AG09319 (cell line): Measurements from ENCODE around the gene UTRN.

Source experiments
- DNase-seq: peaks from one replicate; pipeline ENCODE4 v3.0.0-alpha.2; 2010; ENCODE audit warnings: low read depth; ENCODE audit errors: extremely low read depth
- TF ChIP-seq, protein P1 (sequence below): IDR thresholded peaks from 2 replicates; pipeline ENCODE4 v1.5.1; 2011; ENCODE audit warnings: low read depth, mild to moderate bottlenecking, inconsistent platforms, low read length, moderate library complexity

UTRN gene

DNA sequence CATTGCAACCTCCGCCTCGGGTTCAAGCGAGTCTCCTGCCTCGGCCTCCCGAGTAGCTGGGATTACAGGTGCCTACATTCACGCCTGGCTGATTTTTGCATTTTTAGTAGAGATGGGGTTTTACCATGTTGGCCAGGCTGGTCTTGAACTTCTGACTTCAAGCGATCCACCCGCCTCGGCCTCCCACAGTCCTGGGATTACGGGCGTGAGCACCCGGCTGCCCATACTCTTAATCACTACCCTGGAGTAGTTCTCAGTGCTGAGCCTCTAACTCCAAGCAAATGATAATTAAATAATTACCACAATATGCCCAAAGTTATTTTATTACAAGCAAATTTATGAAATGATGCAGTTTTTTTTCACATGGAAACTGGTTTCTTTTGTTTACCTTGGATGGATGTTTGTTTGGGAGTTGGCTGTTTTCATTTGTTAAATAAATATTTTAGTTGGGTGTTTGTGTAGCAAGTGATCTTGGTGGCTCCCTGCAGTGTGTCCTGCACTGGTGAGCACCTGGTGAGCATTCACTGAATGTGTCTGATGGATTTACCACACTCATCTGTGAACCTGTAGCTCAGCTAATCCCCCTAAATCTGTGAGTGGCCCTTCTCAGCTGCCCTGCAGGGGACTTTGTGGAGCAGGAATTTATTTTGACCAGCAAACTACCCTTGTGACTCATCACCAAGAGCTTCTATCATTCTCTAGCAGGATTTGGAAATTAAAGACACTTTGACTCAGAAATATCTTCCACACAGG, 36.9 kb downstream of the UTRN start:
- TF ChIP-seq, protein P1, sequence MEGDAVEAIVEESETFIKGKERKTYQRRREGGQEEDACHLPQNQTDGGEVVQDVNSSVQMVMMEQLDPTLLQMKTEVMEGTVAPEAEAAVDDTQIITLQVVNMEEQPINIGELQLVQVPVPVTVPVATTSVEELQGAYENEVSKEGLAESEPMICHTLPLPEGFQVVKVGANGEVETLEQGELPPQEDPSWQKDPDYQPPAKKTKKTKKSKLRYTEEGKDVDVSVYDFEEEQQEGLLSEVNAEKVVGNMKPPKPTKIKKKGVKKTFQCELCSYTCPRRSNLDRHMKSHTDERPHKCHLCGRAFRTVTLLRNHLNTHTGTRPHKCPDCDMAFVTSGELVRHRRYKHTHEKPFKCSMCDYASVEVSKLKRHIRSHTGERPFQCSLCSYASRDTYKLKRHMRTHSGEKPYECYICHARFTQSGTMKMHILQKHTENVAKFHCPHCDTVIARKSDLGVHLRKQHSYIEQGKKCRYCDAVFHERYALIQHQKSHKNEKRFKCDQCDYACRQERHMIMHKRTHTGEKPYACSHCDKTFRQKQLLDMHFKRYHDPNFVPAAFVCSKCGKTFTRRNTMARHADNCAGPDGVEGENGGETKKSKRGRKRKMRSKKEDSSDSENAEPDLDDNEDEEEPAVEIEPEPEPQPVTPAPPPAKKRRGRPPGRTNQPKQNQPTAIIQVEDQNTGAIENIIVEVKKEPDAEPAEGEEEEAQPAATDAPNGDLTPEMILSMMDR, result no peak; the same call in none of the 2 replicates
- DNase-seq, result peak; percentile 27

DNA sequence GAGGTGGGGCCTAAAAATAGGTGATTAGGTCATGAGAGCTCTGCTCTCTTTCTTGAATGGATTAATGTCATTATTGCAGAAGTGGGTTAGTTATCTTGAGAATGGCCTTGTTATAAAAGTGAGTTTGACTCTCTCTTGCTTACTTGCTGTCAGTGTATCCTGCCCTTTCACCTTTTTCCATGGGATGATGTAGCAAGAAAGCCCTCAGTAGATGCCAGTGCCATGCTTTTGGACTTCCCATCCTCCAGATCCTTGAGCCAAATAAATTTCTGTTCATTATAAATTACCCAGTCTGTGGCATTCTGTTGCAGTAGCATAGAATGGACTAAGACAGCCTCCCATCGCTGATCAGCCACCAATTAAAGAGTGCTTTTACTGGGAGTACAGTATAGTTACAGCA, 40.1 kb downstream of the UTRN start:
- TF ChIP-seq, protein P1, result no peak
- DNase-seq, result no peak

DNA sequence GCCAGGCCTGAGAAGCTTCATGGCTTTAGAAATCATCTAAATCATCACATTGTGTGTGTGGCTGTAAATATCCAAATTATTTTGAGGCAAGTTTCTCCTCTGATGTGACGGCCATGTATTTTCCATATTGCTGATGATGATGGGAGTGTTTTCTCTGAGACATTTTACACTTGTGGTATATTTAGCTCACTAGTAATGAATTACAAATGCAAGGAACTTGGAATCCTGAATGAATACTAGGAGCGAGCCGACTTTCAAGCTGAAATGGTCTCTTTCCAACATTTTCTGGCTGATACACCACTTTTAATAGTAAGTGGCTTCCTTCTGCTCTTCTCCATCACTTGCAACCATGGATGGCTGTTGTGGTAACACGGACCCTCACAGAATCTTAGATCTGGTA, 41.3 kb downstream of the UTRN start:
- TF ChIP-seq, protein P1, result no peak
- no peak for DNase-seq

DNA sequence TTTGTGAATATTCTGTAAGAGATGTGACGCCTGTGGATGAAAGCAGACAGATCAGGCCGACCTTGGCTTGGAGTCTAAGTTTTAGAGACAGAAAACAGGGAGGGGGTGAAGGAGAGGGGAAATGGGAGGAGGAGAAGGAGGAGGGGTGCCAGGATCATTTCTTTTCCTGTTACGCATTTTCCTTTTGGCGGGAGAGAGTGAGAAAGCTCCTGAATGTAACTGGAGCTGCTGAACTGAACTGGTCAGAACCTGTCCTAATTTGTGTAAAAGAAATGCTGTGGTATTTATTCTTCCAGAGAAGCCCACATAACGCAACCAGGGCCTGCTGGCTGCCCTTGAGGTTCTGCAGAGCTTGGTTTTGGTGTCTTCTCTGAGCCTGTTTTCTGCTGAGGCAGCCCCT, 41.9 kb downstream of the UTRN start:
- TF ChIP-seq, protein P1, result no peak
- no peak for DNase-seq

DNA sequence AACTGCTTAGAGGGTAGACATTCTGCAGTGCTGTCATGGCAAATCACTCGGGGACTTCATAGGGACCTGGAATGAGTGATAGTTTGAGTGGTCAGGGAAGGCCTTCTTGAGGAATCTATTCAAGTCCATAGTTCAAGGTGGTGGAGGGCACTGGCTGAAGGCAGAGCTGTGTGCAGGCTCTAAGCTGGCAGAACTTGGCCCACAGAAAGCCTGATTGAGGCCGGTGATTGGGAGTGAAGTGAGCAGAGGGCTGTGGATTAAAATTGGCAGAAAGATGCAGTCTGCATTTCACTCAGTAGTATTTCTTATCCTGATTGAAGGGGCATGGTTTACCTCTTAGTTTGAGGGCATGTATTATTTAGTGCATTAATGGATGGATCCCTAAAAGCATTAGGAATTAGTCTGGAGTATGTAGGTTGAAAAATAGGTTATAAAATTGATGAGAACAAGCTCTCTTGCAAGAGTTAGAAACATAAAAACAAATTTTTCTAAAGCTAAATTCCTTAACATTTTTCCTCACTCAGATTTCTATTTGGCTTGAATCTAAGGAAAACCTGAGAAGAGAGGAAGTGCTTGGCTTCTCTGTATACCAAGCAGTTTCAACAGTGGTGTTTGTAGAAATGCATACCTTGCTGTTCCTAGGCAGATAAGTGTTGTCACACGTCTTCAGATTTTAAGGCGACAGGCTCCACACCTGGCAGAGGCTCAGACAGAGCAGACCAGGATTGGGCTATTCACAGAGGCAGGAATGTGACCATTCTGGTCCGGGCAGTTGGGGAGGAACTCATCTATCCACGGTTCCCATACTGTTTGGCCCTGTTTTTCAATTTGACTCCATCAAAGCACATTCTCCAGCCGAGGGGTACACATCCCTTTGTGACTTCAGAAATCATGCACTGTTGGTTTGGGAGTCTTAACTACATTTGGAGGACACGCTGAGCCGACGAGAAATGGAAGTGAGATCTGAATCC, 45.2 kb downstream of the UTRN start:
- DNase-seq, result no peak
- TF ChIP-seq, protein P1, result no peak

DNA sequence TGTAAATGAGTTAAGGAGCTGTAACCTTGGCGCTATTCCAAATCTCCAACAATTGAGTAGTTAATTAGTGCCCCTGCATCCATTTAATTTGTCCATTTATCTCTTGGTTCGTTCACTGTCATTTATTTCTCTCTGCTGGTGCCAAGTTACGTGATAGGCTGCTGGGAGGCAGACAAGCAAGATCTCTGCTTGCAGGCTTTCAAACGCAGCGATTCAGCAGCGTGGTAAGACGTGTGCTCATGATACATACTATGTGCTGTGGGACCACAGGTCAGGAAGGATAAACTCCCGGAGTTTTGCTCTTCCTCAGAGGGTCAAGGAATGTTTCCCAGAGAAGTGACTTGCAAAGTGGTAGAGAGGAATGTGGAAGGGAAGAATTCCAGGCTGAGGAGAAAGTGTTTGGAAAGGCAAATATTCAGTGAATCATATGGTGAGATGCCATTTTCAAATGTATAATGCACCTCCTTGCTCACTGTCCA, 46.4 kb downstream of the UTRN start:
- TF ChIP-seq, protein P1, result no peak
- DNase-seq, result no peak

DNA sequence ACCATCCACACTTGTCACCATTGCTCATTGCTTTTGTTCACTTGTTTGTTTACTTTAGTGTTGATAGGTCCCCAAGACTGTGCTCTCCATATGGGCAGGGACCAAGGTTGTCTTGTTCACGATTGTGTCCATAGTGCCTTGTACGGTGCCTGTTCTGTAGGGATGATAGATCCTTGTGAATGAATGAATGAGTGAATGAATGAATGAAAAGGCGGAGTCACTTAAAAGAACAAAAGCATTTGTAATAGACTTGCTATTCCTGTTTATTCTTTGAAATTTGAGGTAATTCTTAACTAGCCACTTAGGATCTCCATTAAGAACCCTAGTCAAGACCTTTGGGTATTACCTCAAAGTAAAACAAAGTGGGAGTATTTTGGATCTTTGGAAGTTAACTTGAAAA, 47.0 kb downstream of the UTRN start:
- DNase-seq, result no peak
- TF ChIP-seq, protein P1, result no peak
